Aorta (tissue), 5 donors: ENCODE data around the gene ZSWIM2. TPM values are rescaled to one million over a fixed set of nuclear protein-coding genes. Genes with fewer than 3 reads are reported as not detected.
A peak's percentile ranks its signal among the peaks of the same experiment; 100 is the strongest.
"Not testable (repeated sequence)": the region's sequence is repeated elsewhere in the genome, so short reads cannot be mapped to it uniquely, and the experiment has no call there.

Experiments
- ATAC-seq: fragments of 200-7000 bp; cut with Tn5 transposase; one replicate; pipeline ENCODE4 v1.9.1; 2022; ENCODE audit warnings: moderate library complexity; ENCODE audit not compliant: low FRiP score
- DNase-seq, 2 donors: peaks; one replicate each; pipeline ENCODE4 v3.0.0-alpha.2; 2020
- H3K27ac ChIP-seq, 2 donors: one replicate each; pipeline ENCODE4 v1.5.1; 2013; ENCODE audit warnings: low read length in 2 of 2, mild to moderate bottlenecking in 2 of 2, moderate library complexity in 2 of 2, control low read depth in 1 of 2, inconsistent platforms in 1 of 2, low read depth in 1 of 2
- H3K27me3 ChIP-seq, 2 donors: one replicate each; pipeline ENCODE4 v1.6.1; 2013; ENCODE audit warnings: control low read depth in 1 of 2, low read length in 1 of 2, mild to moderate bottlenecking in 1 of 2, moderate library complexity in 1 of 2; ENCODE audit not compliant: insufficient read depth in 2 of 2, control insufficient read depth in 1 of 2
- H3K36me3 ChIP-seq, 2 donors: one replicate each; pipeline ENCODE4 v1.6.1; 2013; ENCODE audit warnings: control low read depth in 1 of 2, low read length in 1 of 2, mild to moderate bottlenecking in 1 of 2; ENCODE audit not compliant: insufficient read depth in 2 of 2, control insufficient read depth in 1 of 2
- H3K4me1 ChIP-seq, 2 donors: one replicate each; pipeline ENCODE4 v1.6.1; 2013; ENCODE audit warnings: low read length in 2 of 2, control low read depth in 1 of 2, mild to moderate bottlenecking in 1 of 2, moderate library complexity in 1 of 2; ENCODE audit not compliant: insufficient read depth in 2 of 2, control insufficient read depth in 1 of 2
- H3K4me3 ChIP-seq, 2 donors: one replicate each; pipeline ENCODE4 v1.5.1; 2013; ENCODE audit warnings: low read length in 2 of 2, control low read depth in 1 of 2, mild to moderate bottlenecking in 1 of 2
- H3K9me3 ChIP-seq: one replicate; pipeline ENCODE4 v1.6.1; 2013; ENCODE audit warnings: mild to moderate bottlenecking, low read length; ENCODE audit not compliant: control insufficient read depth
- WGBS, 2 donors: extraction: QIAGEN DNeasy Blood & Tissue Kit; methylation state at CpG; one replicate each; pipeline ENCODE4 v1.1.7; 2013; 5-methylcytosine and 5-hydroxymethylcytosine counted together
- intact Hi-C, 2 donors: fragments of 100-400 bp; cut with DNase I; formaldehyde crosslinking; loops; one replicate each; pipeline versions ENCODE4 v1.14.2 to v1.15.0; 2022
- polyA plus RNA-seq, 2 donors: library from polyadenylated mRNA; stranded (reverse); fragments of 200-250 nt; gene quantifications; one replicate each; pipeline ENCODE4 v1.2.3, GENCODE V29; 2013
- total RNA-seq, 2 donors: library from RNA; stranded (reverse); fragmentation: NEBNext Ultra II Directional; extraction: Animal tissue kit (Norgen Biotek cat#: 25700); gene quantifications; one replicate each; pipeline ENCODE4 v1.2.1, GENCODE V29; 2021
- donor health status: healthy with polysubstance abuse.
- donor health status: Bipolar disorder and iron deficiency.
- donor health status: DM: no; HTN: no; CAD: no.
- donor health status: DM: no; HTN: no; CAD: no.
- donor health status: DM: yes; HTN: yes; CAD: no.

ZSWIM2 gene
- total and polyA plus RNA-seq, 4 donors = not detected

DNA sequence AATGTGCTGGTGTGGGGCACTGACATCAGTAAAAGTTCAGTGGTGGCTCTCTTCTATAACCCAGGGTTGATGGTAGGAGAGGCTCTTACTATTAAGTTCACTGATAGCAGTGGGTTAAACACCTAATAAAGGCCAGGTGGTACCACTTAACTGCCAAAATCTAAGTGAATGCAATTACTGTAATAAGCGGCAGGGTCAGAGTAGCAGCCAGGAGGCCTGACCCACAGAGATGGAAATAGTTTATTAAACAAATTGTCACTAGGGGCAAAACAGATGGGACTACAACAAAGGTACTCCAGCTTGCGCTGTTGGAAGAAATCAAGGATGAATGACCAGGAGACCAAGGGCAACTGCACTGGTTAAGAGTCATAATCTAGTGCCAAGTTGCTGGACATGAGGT, 26.6 kb downstream of the ZSWIM2 start:
- no peaks in the 10 kb centered on the region for H3K36me3 ChIP-seq
- H3K9me3 ChIP-seq = peaks cover 2% of the 10 kb centered on the region
- intact Hi-C loops = no loop called here
- H3K27me3 ChIP-seq = peaks cover 0 to 2% of the 10 kb centered on the region in 2 donors
- H3K4me1 ChIP-seq = no peaks in the 10 kb centered on the region
- ATAC-seq (no peak), DNase-seq (no peak)
- no peak overlapping the region for H3K4me3 ChIP-seq
- WGBS, 2 donors = 82 to 98% methylated on average over 2 of the region's 2 CpGs
- H3K27ac ChIP-seq = no peak overlapping the region

- H3K27me3 ChIP-seq = peaks cover 0 to 2% of the 10 kb centered on the region in 2 donors
- WGBS, 2 donors = 76 to 88% methylated on average over 7 of the region's 7 CpGs
Observed at GRCh38 chr2:186820303-186820702, 28.7 kb downstream of the ZSWIM2 start.

GRCh38 chr2:186811760-186812159, 37.2 kb downstream of the ZSWIM2 start:
- H3K9me3 ChIP-seq, H3K4me1 ChIP-seq, H3K4me3 ChIP-seq, H3K36me3 ChIP-seq, ATAC-seq, DNase-seq, intact Hi-C loops, H3K27me3 ChIP-seq, H3K27ac ChIP-seq: not testable (repeated sequence)
- 78 to 85% methylated on average over 6 of the region's 6 CpGs for WGBS, 2 donors

More at GRCh38 chr2:186820303-186820702, 28.7 kb downstream of the ZSWIM2 start:
- DNase-seq (no peak), ATAC-seq (no peak)
- Histone ChIP-seq H3K36me3 (no peaks in the 10 kb centered on the region), H3K4me3 (no peak overlapping the region), H3K9me3 (peaks cover 3% of the 10 kb centered on the region), H3K27ac (no peak overlapping the region), H3K4me1 (no peaks in the 10 kb centered on the region)
- intact Hi-C loops = no loop called here

- H3K9me3 ChIP-seq = no peaks in the 10 kb centered on the region
- 79 to 88% methylated on average over 1 of the region's 1 CpG for WGBS, 2 donors
- H3K4me1 ChIP-seq = no peaks in the 10 kb centered on the region
- no peak for DNase-seq
- H3K4me3 ChIP-seq = no peak overlapping the region
- intact Hi-C loops = no loop called here
- H3K27me3 ChIP-seq = no peaks in the 10 kb centered on the region
- H3K36me3 ChIP-seq = no peaks in the 10 kb centered on the region
- no peak overlapping the region for H3K27ac ChIP-seq
- peak; percentile 26 for ATAC-seq
Observed at GRCh38 chr2:186806591-186806990, 42.4 kb downstream of the ZSWIM2 start.

DNA sequence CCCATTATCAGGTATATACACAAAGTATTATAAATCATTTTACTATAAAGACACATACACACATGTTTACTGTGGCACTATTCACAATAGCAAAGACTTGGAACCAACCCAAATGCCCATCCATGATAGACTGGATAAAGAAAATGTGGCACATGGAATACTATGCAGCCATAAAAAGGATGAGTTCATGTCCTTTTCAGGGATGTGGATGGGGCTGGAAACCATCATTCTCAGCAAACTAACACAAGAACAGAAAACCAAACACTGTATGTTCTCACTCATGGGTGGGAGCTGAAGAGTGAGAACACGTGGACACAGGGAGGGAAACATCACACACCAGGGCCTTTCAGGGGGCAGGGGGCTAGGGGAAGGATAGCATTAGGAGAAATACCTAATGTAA, 50.4 kb downstream of the ZSWIM2 start:
- intact Hi-C loops, H3K27ac ChIP-seq, H3K36me3 ChIP-seq, H3K9me3 ChIP-seq, H3K4me3 ChIP-seq, H3K4me1 ChIP-seq, DNase-seq, H3K27me3 ChIP-seq, ATAC-seq: not testable (repeated sequence)
- 86 to 88% methylated on average over 1 of the region's 1 CpG for WGBS, 2 donors

DNA sequence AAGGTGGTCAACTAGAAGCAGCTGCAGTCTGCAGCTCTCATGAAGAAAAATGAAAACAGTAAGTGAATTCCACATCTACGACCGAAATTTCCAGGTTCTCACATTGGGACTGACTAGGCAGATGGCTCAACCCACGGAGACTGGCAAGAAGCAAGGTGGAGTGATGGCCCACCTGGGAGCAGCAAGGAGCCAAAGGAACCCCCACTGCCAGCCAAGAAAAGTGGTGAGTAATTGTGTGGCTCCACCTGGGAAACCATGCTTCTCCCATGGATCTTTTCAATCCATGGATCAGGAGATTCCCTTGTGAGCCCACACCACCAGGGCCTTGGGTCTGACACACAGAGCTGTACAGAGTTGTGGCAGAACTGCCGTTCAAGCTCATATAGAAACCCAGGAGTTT, 64.0 kb downstream of the ZSWIM2 start:
- ATAC-seq = no peak
- no peak for DNase-seq
- Histone ChIP-seq H3K9me3 (peaks cover 4% of the 10 kb centered on the region), H3K36me3 (no peaks in the 10 kb centered on the region), H3K27ac (no peak overlapping the region), H3K27me3 (no peaks in the 10 kb centered on the region), H3K4me1 (no peaks in the 10 kb centered on the region), H3K4me3 (no peak overlapping the region)
- intact Hi-C loops = no loop called here
- 83 to 88% methylated on average over 4 of the region's 4 CpGs for WGBS, 2 donors

DNA sequence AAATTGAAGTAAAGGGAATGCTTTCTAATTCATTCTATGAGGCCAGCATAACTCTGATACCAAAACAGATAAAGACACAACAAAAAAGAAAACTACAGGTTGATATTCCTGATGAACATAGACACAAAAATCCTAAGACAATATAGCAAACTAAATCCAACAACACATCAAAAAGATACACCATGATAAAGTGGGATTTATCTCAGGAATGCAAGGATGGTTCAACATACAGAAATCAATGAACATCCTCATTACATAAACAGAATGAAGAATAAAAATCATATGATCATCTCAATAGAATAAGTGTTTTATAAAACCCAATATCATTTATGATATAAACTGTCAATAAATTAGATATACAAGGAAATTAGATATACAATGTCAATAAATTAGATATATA, 65.7 kb downstream of the ZSWIM2 start:
- Histone ChIP-seq H3K27ac (no peak overlapping the region), H3K9me3 (peaks cover 4% of the 10 kb centered on the region), H3K4me1 (no peaks in the 10 kb centered on the region), H3K4me3 (no peak overlapping the region), H3K27me3 (no peaks in the 10 kb centered on the region), H3K36me3 (no peaks in the 10 kb centered on the region)
- intact Hi-C loops = no loop called here
- DNase-seq (no peak), ATAC-seq (no peak)

- ATAC-seq = no peak
- no peak for DNase-seq
- H3K9me3 ChIP-seq = peaks cover 4% of the 10 kb centered on the region
- H3K4me3 ChIP-seq = no peak overlapping the region
- WGBS, 2 donors = 55 to 57% methylated on average over 4 of the region's 4 CpGs
- intact Hi-C loops = no loop called here
- no peaks in the 10 kb centered on the region for H3K4me1 ChIP-seq
- no peaks in the 10 kb centered on the region for H3K27me3 ChIP-seq
- H3K27ac ChIP-seq = no peak overlapping the region
- H3K36me3 ChIP-seq = no peaks in the 10 kb centered on the region
Observed at GRCh38 chr2:186780701-186781316, 68.2 kb downstream of the ZSWIM2 start.
